RCC 7860 (cell line): ENCODE results near the gene COG6.

Source experiments
- DNase-seq: peaks from one replicate; pipeline ENCODE4 v3.0.0-alpha.2; 2015; ENCODE audit warnings: low spot score
- FAIRE-seq: peaks from 2 replicates; lab custom pipeline; 2012; peaks lifted over from hg19 to GRCh38; lab: Jason Lieb, UNC

Gene COG6

DNA sequence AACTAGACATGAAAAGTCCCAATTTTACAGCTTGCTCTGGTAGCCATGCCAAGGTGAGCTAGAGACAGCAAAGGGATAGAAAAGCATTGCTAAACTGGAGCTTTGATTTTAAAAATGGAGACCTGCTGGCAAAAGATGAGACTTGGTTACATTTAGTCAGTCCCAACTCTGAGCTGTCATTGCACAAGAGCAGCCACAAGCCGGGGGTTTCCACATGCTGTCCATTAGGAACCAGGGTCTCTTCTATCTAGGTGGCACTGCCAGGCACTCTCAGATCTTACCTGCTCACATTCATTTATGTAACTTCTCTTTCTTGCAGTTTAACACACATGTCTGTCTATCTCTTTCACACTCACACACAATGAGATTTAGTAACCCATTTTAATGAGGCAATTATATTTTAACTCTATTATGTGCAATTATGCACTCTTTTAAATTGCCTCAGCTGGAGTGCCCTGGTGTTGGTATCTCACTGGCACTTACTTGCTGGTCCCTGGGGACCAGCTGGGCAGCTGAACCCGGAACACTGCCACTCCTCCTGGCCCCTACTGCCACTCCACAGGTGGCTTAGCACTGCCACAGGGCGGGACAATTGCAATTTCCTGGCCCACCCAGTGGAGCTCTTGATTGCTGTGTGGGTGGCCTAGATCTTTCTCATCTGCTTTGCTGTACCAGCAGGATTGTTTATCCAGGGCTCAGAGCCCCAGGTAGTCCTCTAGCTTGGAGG lies 112.5 kb downstream of the COG6 start:
- no peak for FAIRE-seq
- DNase-seq, result no peak

- FAIRE-seq, result no peak
Observed at GRCh38 chr13:39768962-39769361, 113.5 kb downstream of the COG6 start.

DNA sequence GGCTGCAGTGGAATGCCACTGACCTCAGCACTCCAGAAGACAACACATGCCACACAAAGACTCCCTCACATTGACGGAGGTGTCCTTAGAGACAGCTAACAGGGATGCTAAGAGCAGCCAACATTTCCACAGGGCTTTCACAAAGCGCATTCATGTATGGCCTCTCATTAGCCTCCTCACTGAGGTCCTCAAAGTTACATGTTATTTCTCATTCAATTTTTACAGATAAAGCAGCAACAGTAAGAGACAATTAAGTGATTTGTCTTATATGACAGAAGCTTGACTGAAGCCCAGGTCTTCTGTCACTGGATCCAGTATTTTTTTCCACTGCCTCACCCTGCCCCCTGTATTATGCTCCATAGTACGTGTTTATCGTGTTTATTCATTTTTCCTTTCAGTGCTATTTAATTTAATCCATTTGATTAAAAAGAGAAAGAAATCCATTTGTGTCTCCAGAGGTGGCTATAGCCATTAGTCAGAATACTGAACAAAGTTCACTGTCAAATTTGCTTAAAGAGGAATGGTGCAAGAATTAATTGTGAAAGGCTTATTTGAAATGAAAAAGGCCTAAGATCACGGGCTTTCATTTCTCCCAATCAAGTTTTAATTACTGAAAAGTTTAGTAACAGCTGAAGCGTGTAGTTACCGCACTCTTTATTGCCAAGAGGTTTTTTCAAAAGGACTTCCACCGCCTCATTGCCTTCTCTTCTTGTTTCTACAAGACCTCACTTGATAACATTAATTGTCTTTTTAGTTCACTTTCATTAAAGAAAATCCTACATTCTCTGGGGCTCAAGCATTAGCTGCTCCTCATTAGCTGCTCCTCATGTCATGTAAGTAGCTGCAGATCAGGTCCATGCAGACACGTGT lies 115.0 kb downstream of the COG6 start:
- DNase-seq (no peak), FAIRE-seq (no peak)

More at GRCh38 chr13:39768962-39769361, 113.5 kb downstream of the COG6 start:
- no peak for DNase-seq

DNA sequence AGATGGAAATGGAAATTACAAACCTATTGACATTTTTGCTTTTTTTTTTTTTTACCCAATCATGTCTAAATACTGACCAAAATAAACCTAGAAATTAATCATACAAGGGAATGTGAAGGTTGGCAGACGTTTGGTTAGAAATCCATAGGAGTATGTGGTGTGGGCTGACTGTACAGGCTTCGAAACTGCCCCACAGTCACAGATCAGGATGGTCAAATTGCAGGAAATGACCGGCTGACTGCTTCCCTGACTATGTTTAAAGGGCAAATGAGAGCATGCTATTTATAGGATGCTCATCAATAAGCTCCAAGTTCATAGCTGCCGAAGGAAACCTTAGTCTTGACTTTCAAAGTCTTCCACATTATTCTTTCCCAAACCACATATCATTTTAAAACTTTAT lies 118.4 kb downstream of the COG6 start:
- peak; percentile 17 for DNase-seq

GRCh38 chr13:39776439-39776838 lies 121.0 kb downstream of the COG6 start:
- FAIRE-seq (peak; percentile 62), DNase-seq (peak; percentile 77)

More for the DNA sequence above, 118.4 kb downstream of the COG6 start:
- FAIRE-seq, result no peak

DNA sequence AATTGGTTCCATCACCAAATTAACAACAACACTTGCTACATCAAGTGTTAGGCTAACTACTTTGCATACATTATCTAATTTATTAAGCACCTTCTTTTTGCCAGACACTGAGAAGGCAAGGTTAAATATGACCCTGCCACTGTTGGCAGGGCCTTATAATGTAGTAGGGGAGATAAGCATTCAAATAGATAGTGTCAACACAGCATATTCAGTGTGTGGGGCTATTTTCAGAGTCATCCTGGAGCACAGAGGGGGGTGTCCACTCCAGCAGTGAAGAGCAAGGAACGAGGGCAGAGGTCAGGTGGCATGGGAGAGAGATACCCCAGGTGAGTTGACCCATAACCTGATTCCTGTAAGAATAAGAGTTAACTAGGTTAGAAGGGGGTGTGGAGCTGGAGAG lies 121.6 kb downstream of the COG6 start:
- FAIRE-seq (no peak), DNase-seq (no peak)

GRCh38 chr13:39777527-39778061 lies 122.1 kb downstream of the COG6 start:
- DNase-seq (peak; percentile 86), FAIRE-seq (peak; percentile 73)

GRCh38 chr13:39779337-39780265 lies 124.1 kb downstream of the COG6 start:
- DNase-seq, result peak; percentile 54
- FAIRE-seq, result no peak

- DNase-seq (no peak), FAIRE-seq (no peak)
Observed at GRCh38 chr13:39780711-39781110, 125.2 kb downstream of the COG6 start.

- FAIRE-seq, result no peak
- no peak for DNase-seq
Observed at GRCh38 chr13:39781381-39781780, 125.9 kb downstream of the COG6 start.

DNA sequence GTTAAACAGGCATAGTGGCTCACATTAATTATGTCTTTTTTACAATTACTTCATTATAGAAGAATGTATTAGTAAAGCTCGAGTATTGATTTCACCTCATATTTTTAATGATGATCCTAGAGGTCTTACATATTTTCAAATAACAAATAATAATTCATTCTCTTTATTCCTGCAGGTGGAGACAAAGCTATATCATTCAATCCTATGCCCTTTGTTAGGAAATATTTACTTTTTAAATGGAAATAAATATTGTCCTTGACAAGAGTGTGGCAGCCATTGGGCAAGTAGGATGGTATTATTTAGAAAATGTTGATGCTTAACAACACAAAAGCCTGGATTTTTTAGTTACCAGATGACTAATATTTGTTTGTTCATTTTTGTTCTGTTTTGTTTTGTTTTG lies 127.6 kb downstream of the COG6 start:
- no peak for FAIRE-seq
- DNase-seq, result no peak

GRCh38 chr13:39784347-39784746 lies 128.9 kb downstream of the COG6 start:
- FAIRE-seq (no peak), DNase-seq (no peak)

GRCh38 chr13:39786091-39786490 lies 130.6 kb downstream of the COG6 start:
- DNase-seq (no peak), FAIRE-seq (no peak)

DNA sequence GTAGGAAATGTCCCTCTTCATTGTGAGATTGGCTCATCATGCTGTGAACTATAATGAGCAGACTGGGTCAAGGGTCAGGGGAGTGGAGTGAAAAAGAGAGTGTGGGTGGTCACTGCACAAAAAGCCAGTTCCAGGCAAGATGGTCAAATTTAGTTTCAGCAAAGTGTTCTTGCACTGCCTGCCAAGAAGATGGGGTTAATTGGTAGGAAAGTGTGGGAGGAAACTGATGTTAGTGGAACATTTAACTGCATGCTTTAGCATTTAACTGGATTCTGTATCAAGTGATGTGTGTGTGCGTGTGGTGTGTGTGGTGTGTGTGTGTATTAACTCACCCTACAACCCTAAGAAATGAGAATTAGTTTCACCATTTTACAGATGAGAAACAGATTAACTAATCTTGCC lies 131.6 kb downstream of the COG6 start:
- no peak for DNase-seq
- FAIRE-seq, result no peak

DNA sequence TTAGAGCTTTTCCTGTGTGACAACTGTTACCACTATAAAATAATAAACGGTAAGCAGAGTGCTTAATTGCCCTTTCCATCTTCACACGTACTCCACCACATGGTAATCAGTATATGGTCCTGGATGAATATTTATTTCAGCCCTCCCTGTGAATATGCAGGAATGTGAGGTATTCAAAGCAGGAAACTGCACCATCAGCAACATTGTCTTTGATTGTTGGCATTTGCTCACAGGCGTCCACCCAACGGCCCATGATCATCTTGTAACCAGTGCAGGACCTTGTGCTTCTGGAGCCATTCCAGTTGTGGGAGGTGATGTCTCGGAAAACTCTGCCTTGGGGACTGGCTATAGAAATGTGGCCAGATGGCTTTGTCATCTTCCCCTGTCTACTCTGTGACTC lies 132.6 kb downstream of the COG6 start:
- no peak for FAIRE-seq

GRCh38 chr13:39789451-39789850 lies 134.0 kb downstream of the COG6 start:
- no peak for DNase-seq
- FAIRE-seq, result no peak

More for the DNA sequence above, 132.6 kb downstream of the COG6 start:
- DNase-seq, result no peak
